H1 (cell line): ENCODE data around the gene MBNL1. TPM values are rescaled to one million over a fixed set of nuclear protein-coding genes. Genes with fewer than 3 reads are reported as not detected.
A peak's percentile ranks its signal among the peaks of the same experiment; 100 is the strongest.

ENCODE experiments used
- CTCF ChIA-PET: fragments of 300-600 bp; sonication (Branson Sonifier 250); formaldehyde crosslinking; loops from one replicate; lab custom pipeline; 2021; ENCODE audit not compliant: partially characterized antibody; lab: Charles Lee
- POLR2A ChIA-PET: fragments of 300-600 bp; sonication (Branson Sonifier 250); formaldehyde crosslinking; loops from one replicate; lab custom pipeline; 2021; ENCODE audit warnings: inconsistent platforms; ENCODE audit not compliant: partially characterized antibody; lab: Charles Lee
- DNase-seq, 2 experiments: peaks; one replicate each; pipeline versions ENCODE4 v3.0.0 to v3.0.0-alpha.2; 2010 to 2022; ENCODE audit warnings: low spot score in 2 of 2, low read depth in 1 of 2, mixed read lengths in 1 of 2
- FAIRE-seq: peaks from 2 replicates; lab custom pipeline; 2011; peaks lifted over from hg19 to GRCh38; lab: Jason Lieb, UNC
- H2AFZ ChIP-seq: 2 replicates; pipeline ENCODE4 v1.8.1; 2012; ENCODE audit warnings: low read length, inconsistent platforms
- H2AK5ac ChIP-seq: 2 replicates; pipeline ENCODE4 v1.6.1; 2013; ENCODE audit warnings: low read depth, low read length
- H2BK120ac ChIP-seq: replicated peaks from 2 replicates; pipeline ENCODE3; 2013; ENCODE audit warnings: low read depth, low read length, inconsistent platforms
- H2BK12ac ChIP-seq: 2 replicates; pipeline ENCODE4 v1.6.1; 2013; ENCODE audit warnings: low read depth, low read length
- H2BK15ac ChIP-seq: 2 replicates; pipeline ENCODE4 v1.6.1; 2013; ENCODE audit warnings: low read length
- H2BK20ac ChIP-seq: 2 replicates; pipeline ENCODE4 v1.6.1; 2013; ENCODE audit warnings: low read length
- H2BK5ac ChIP-seq: 2 replicates; pipeline ENCODE4 v1.6.1; 2013; ENCODE audit warnings: low read depth, low read length
- H3K14ac ChIP-seq: 2 replicates; pipeline ENCODE4 v1.6.1; 2013; ENCODE audit warnings: inconsistent platforms; ENCODE audit not compliant: insufficient read length
- H3K18ac ChIP-seq: 2 replicates; pipeline ENCODE4 v1.6.1; 2013; ENCODE audit warnings: low read length; ENCODE audit errors: extremely low read depth
- H3K23ac ChIP-seq: 2 replicates; pipeline ENCODE4 v1.6.1; 2013; ENCODE audit warnings: inconsistent platforms; ENCODE audit not compliant: insufficient read length
- H3K23me2 ChIP-seq: 2 replicates; pipeline ENCODE4 v1.6.1; 2013; ENCODE audit warnings: low read depth, low read length
- H3K27ac ChIP-seq: 2 replicates; pipeline ENCODE4 v1.6.1; 2011; ENCODE audit warnings: low read depth, low read length, inconsistent platforms
- H3K27me3 ChIP-seq, 4 experiments: replicated peaks in 1 of 4; 1 replicate in 1 of 4; 2 replicates in 3 of 4; pipeline versions ENCODE4 v1.6.1 to v1.8.1; 2011 to 2013; ENCODE audit warnings: low read length in 3 of 4, mild to moderate bottlenecking in 3 of 4, inconsistent platforms in 2 of 4, mixed read lengths in 2 of 4, moderate library complexity in 1 of 4; ENCODE audit not compliant: control insufficient read depth in 3 of 4, insufficient read depth in 3 of 4; ENCODE audit errors: extremely low read depth in 1 of 4
- H3K36me3 ChIP-seq, 4 experiments: 2 replicates each; pipeline versions ENCODE4 v1.6.1 to v1.8.1; 2011 to 2013; ENCODE audit warnings: mild to moderate bottlenecking in 4 of 4, low read length in 3 of 4, moderate library complexity in 2 of 4, control low read depth in 1 of 4, inconsistent platforms in 1 of 4; ENCODE audit not compliant: insufficient read depth in 4 of 4, control insufficient read depth in 2 of 4
- H3K4ac ChIP-seq: replicated peaks from 2 replicates; pipeline ENCODE3; 2013; ENCODE audit warnings: low read length, low read depth, mixed read lengths, inconsistent platforms; ENCODE audit not compliant: insufficient read length
- H3K4me1 ChIP-seq, 4 experiments: replicated peaks in 1 of 4; 1 replicate in 1 of 4; 2 replicates in 3 of 4; pipeline versions ENCODE4 v1.6.1 to v1.8.1; 2011 to 2013; ENCODE audit warnings: low read length in 3 of 4, inconsistent platforms in 2 of 4, mixed read lengths in 1 of 4; ENCODE audit not compliant: insufficient read depth in 4 of 4, control insufficient read depth in 3 of 4
- H3K4me2 ChIP-seq, 2 experiments: 2 replicates each; pipeline versions ENCODE4 v1.6.1 to v1.8.1; 2011 to 2013; ENCODE audit warnings: low read depth in 2 of 2, low read length in 2 of 2, control low read depth in 1 of 2, inconsistent platforms in 1 of 2, mild to moderate bottlenecking in 1 of 2; ENCODE audit not compliant: insufficient read depth in 1 of 2
- H3K4me3 ChIP-seq, 4 experiments: fragments of 200-600, 300-600 bp in 1 of 4; sonication (generic), shearing (Covaris generic), sonication (Bioruptor Twin) in 1 of 4; 2 replicates each; pipeline versions ENCODE4 v1.5.1 to v1.8.1; 2011 to 2016; ENCODE audit warnings: low read length in 4 of 4, low read depth in 3 of 4, control low read depth in 2 of 4, inconsistent platforms in 2 of 4, mild to moderate bottlenecking in 2 of 4, mixed read lengths in 1 of 4, moderate library complexity in 1 of 4; ENCODE audit not compliant: insufficient read depth in 2 of 4; ENCODE audit errors: extremely low read depth in 1 of 4
- H3K56ac ChIP-seq: replicated peaks from 2 replicates; pipeline ENCODE3; 2013; ENCODE audit warnings: low read depth, mild to moderate bottlenecking, mixed read lengths, low read length, inconsistent platforms; ENCODE audit not compliant: insufficient read length
- H3K79me1 ChIP-seq: 2 replicates; pipeline ENCODE4 v1.6.1; 2013; ENCODE audit warnings: low read depth, low read length, control low read depth
- H3K79me2 ChIP-seq, 2 experiments: 2 replicates each; pipeline versions ENCODE4 v1.6.1 to v1.8.1; 2012 to 2013; ENCODE audit warnings: low read length in 2 of 2, mild to moderate bottlenecking in 2 of 2, inconsistent platforms in 1 of 2; ENCODE audit not compliant: insufficient read depth in 2 of 2, control insufficient read depth in 1 of 2
- H3K9ac ChIP-seq, 4 experiments: replicated peaks in 1 of 4; 1 replicate in 1 of 4; 2 replicates in 3 of 4; pipeline versions ENCODE4 v1.6.1 to v1.8.1; 2011 to 2013; ENCODE audit warnings: low read depth in 3 of 4, low read length in 3 of 4, control low read depth in 2 of 4, mild to moderate bottlenecking in 2 of 4, moderate library complexity in 2 of 4, inconsistent platforms in 1 of 4; ENCODE audit errors: extremely low read depth in 1 of 4
- H3K9me3 ChIP-seq, 2 experiments: 2 replicates each; pipeline versions ENCODE4 v1.6.1 to v1.8.1; 2012 to 2013; ENCODE audit warnings: mild to moderate bottlenecking in 2 of 2, moderate library complexity in 2 of 2, control low read depth in 1 of 2, inconsistent platforms in 1 of 2, low read depth in 1 of 2, low read length in 1 of 2, mixed read lengths in 1 of 2; ENCODE audit not compliant: insufficient read depth in 2 of 2
- H4K20me1 ChIP-seq, 2 experiments: replicated peaks in 1 of 2; 2 replicates each; pipeline versions ENCODE3 to v1.8.1; 2011 to 2013; ENCODE audit warnings: inconsistent platforms in 2 of 2, low read length in 2 of 2, mild to moderate bottlenecking in 1 of 2; ENCODE audit not compliant: insufficient read depth in 2 of 2, control insufficient read depth in 1 of 2
- H4K5ac ChIP-seq: 2 replicates; pipeline ENCODE4 v1.6.1; 2013; ENCODE audit warnings: low read length, low read depth, mixed read lengths, inconsistent platforms; ENCODE audit not compliant: insufficient read length
- H4K8ac ChIP-seq: 2 replicates; pipeline ENCODE4 v1.8.0; 2013; ENCODE audit warnings: mild to moderate bottlenecking, moderate library complexity, low read length, inconsistent platforms; ENCODE audit not compliant: insufficient read depth; ENCODE audit errors: extremely low read depth
- H4K91ac ChIP-seq: replicated peaks from 2 replicates; pipeline ENCODE3; 2013; ENCODE audit warnings: low read length, mixed read lengths, inconsistent platforms; ENCODE audit not compliant: insufficient read length
- ZNF274 ChIP-seq: IDR thresholded peaks from 2 replicates; pipeline ENCODE4 v1.7.0; 2012; ENCODE audit warnings: low read length, borderline replicate concordance; ENCODE audit errors: extremely low read depth
- WGBS, 2 experiments: shearing (Covaris generic) in 1 of 2; methylation state at CpG; one replicate each; pipeline versions ENCODE4 v1.1.6 to v1.1.7; 2013 to 2015; ENCODE audit warnings: low lambda C conversion rate in 2 of 2, mixed read lengths in 2 of 2, inconsistent platforms in 1 of 2, low coverage in 1 of 2, missing lambda C conversion rate in 1 of 2; ENCODE audit not compliant: insufficient replicate concordance in 2 of 2, insufficient coverage in 1 of 2, insufficient read length in 1 of 2; ENCODE audit errors: extremely low coverage in 1 of 2, missing lambda C conversion rate in 1 of 2; 5-methylcytosine and 5-hydroxymethylcytosine counted together
- polyA plus RNA-seq, 7 experiments: library from polyadenylated mRNA; depleted of rRNA in 3 of 7; stranded (reverse) in 5 of 7; unstranded in 2 of 7; fragments of >200 nt in 5 of 7; fragments of 200-250 nt in 2 of 7; gene quantifications; 1 replicate in 5 of 7; 2 replicates in 1 of 7; 4 replicates in 1 of 7; pipeline versions ENCODE4 v1.2.1 to v1.2.3, GENCODE V29; 2011 to 2013; ENCODE audit warnings: missing spikeins in 2 of 7, mixed read lengths in 2 of 7
- total RNA-seq: library from RNA; stranded (reverse); fragmentation: NEBNext Ultra II Directional; extraction: Animal tissue kit (Norgen Biotek cat#: 25700); gene quantifications from 2 replicates; pipeline ENCODE4 v1.2.1, GENCODE V29; 2021

MBNL1 gene
- total and polyA plus RNA-seq, 2 of the 8 experiments (the other 6 are each of a cell fraction or from before 2014, with no cell fraction given), result 5.0 to 16.4 TPM

DNA sequence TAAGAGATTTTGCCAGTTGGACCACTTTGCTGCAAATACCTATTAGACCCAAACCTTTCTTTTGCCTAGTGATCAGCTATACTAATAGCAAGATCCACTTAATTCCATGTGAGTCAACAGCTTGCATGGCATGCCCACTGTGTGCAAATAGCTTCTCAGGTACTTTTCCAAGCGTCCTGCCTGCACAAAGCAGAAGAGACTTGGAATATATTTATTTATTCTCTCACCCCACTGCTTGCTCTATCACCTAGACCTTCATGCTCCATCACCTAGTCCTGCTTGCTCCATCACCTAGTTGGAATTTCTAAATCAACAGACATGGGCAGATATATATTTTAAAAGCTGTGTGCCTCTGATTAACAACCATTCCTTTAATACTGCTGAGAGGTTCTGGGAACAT lies 47.6 kb downstream of the MBNL1 start:
- no peak overlapping the region for H4K8ac ChIP-seq
- H3K27me3 ChIP-seq, result no peaks in the 10 kb centered on the region
- peaks cover 0 to 7% (median 1%) of the 10 kb centered on the region in 4 experiments; a peak in 3 of 7 replicates for H3K4me1 ChIP-seq
- H2BK20ac ChIP-seq, result no peak overlapping the region
- H3K23ac ChIP-seq, result no peak overlapping the region
- H3K4me2 ChIP-seq, result no peak overlapping the region
- H3K56ac ChIP-seq, result peak overlapping the region; percentile 6
- no peak for TF ChIP-seq ZNF274
- no peak overlapping the region for H3K18ac ChIP-seq
- ChIA-PET CTCF (interaction anchor here (0.6 to 1.0 kb wide), 2 partner anchors 11 to 44 kb away, joined by 3 to 4 read pairs; no protein-coding TSS in a partner anchor), POLR2A (no interaction called here)
- no peaks in the 10 kb centered on the region for H4K20me1 ChIP-seq
- no peak for FAIRE-seq
- no peak overlapping the region for H3K9ac ChIP-seq
- no peak overlapping the region for H2BK120ac ChIP-seq
- H3K79me2 ChIP-seq, result peaks cover 0 to 26% of the 10 kb centered on the region in 2 experiments; a peak in 2 of 4 replicates
- no peaks in the 10 kb centered on the region for H3K79me1 ChIP-seq
- no peak overlapping the region for H2AFZ ChIP-seq
- H3K27ac ChIP-seq, result no peak overlapping the region
- H2BK12ac ChIP-seq, result no peak overlapping the region
- H2AK5ac ChIP-seq, result no peak overlapping the region
- 69% methylated on average over 1 of the region's 1 CpG; no CpG with 5 or more reads in 1 of the 2 experiments for WGBS, 2 experiments
- H3K4me3 ChIP-seq, result no peak overlapping the region
- no peaks in the 10 kb centered on the region for H3K9me3 ChIP-seq
- no peak overlapping the region for H3K14ac ChIP-seq
- H3K23me2 ChIP-seq, result no peaks in the 10 kb centered on the region
- DNase-seq, result no peak
- H3K36me3 ChIP-seq, result no peaks in the 10 kb centered on the region
- H2BK5ac ChIP-seq, result no peak overlapping the region
- H3K4ac ChIP-seq, result no peak overlapping the region
- no peak overlapping the region for H4K5ac ChIP-seq
- no peak overlapping the region for H2BK15ac ChIP-seq
- H4K91ac ChIP-seq, result no peak overlapping the region
